Skeletal muscle tissue (tissue), 4 donors: Measurements from ENCODE around the gene SYP. TPM values are rescaled to one million over a fixed set of nuclear protein-coding genes. Genes with fewer than 3 reads are reported as not detected.

Experiments
- H3K27ac ChIP-seq: one replicate; pipeline ENCODE4 v1.7.0; 2013; ENCODE audit warnings: mild to moderate bottlenecking, low read depth, low read length, inconsistent platforms
- H3K27me3 ChIP-seq, 3 donors: one replicate each; pipeline ENCODE4 v1.7.0; 2013; ENCODE audit warnings: low read length in 3 of 3; ENCODE audit not compliant: control insufficient read depth in 3 of 3, insufficient read depth in 3 of 3
- H3K36me3 ChIP-seq, 3 donors: one replicate each; pipeline ENCODE4 v1.7.0; 2013; ENCODE audit warnings: low read length in 3 of 3; ENCODE audit not compliant: control insufficient read depth in 3 of 3, insufficient read depth in 3 of 3
- H3K4me1 ChIP-seq, 3 donors: one replicate each; pipeline ENCODE4 v1.7.0; 2013; ENCODE audit warnings: low read length in 3 of 3, mild to moderate bottlenecking in 3 of 3; ENCODE audit not compliant: control insufficient read depth in 3 of 3, insufficient read depth in 3 of 3
- H3K4me3 ChIP-seq, 3 donors: one replicate each; pipeline ENCODE4 v1.7.0; 2013; ENCODE audit warnings: low read length in 3 of 3
- H3K9ac ChIP-seq, 3 donors: one replicate each; pipeline ENCODE4 v1.7.0; 2013; ENCODE audit warnings: low read length in 3 of 3, mild to moderate bottlenecking in 3 of 3, moderate library complexity in 2 of 3, low read depth in 1 of 3
- H3K9me3 ChIP-seq, 3 donors: one replicate each; pipeline ENCODE4 v1.7.0; 2013; ENCODE audit warnings: low read length in 3 of 3; ENCODE audit not compliant: control insufficient read depth in 3 of 3
- total RNA-seq: library from RNA; depleted of rRNA; stranded (reverse); fragments of >200 nt; gene quantifications from one replicate; pipeline ENCODE4 v1.2.3, GENCODE V29; 2014
- donor health status: Osteomylitis.

The SYP gene
- total RNA-seq, 1 donor from 2014 or later = 1.0 TPM

DNA sequence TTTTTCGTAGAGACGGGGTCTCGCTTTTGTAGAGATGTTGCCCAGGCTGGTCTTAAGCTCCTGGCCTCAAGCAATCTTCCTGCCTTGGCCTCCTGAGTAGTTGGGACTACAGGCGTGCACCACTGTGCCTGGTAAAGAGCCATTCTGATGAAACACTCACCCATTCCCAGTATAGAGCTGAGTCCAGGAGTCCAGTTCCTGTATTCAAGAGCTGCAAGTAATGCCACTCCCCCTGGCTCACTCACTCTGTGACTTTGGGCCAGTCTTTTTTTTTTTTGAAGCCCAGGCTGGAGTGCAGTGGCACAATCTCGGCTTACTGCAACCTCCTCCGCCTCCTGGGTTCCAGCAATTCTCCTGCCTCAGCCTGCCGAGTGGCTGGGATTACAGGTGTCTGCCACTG is 38.7 kb upstream of the SYP start:
- Histone ChIP-seq H3K4me3 (no peak overlapping the region), H3K27me3 (no peaks in the 10 kb centered on the region), H3K9ac (no peak overlapping the region), H3K9me3 (no peaks in the 10 kb centered on the region), H3K36me3 (peaks cover 7 to 14% (median 7%) of the 10 kb centered on the region in 3 donors), H3K27ac (no peak overlapping the region), H3K4me1 (peaks cover 2 to 6% (median 3%) of the 10 kb centered on the region in 3 donors)

- peaks cover 2 to 6% (median 3%) of the 10 kb centered on the region in 3 donors for H3K4me1 ChIP-seq
These were observed 37.1 kb upstream of the SYP start for GRCh38 chrX:49237060-49237459.

DNA sequence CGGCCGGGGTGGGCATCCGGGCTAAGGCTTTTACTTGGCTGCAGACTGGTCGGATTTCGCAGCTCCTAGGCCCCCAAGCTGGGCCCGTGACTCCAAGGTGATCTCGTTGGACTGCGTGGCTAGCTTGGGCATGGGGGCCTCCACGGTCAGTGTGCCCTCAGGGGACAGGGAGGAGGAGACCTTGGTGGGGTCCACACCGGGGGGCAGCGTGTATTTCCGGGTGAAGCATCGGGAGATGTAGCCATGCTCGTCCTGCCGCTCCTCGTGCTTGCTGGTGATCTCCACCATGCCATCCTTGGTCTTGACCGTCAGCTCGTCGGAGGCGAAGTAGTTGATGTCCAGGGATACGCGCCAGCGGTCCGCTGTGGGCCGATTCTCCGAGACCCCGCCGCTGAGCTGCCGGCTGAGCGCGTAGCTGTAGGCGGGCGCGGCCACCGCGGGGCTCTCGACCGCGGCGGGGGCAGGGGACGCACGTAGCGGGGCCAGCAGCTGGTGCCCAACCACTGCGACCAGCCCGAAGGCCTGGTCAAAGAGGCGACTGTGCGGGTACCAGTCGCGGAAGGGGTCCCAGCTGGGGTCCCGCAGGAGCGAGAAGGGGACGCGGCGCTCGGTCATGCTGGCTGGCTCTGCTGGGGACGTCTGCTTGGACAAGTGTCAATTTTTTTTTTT is 34.0 kb upstream of the SYP start:
- Histone ChIP-seq H3K9ac (peak overlapping the region in 1 of 3 donors; percentile 25), H3K27ac (no peak overlapping the region), H3K36me3 (no peaks in the 10 kb centered on the region), H3K4me3 (no peak overlapping the region), H3K9me3 (no peaks in the 10 kb centered on the region), H3K27me3 (no peaks in the 10 kb centered on the region), H3K4me1 (peaks cover 2 to 6% (median 3%) of the 10 kb centered on the region in 3 donors)

More at GRCh38 chrX:49237060-49237459, 37.1 kb upstream of the SYP start:
- Histone ChIP-seq H3K36me3 (peaks cover 0 to 2% (median 0%) of the 10 kb centered on the region in 3 donors), H3K27ac (no peak overlapping the region), H3K9me3 (no peaks in the 10 kb centered on the region), H3K4me3 (no peak overlapping the region), H3K9ac (peak overlapping the region in 1 of 3 donors; percentile 10), H3K27me3 (no peaks in the 10 kb centered on the region)

- H3K27ac ChIP-seq = no peak within 1 kb of the TSS
- H3K4me1 ChIP-seq = peaks cover 2 to 6% (median 3%) of the 10 kb centered on the region in 3 donors
- H3K27me3 ChIP-seq = no peaks in the 10 kb centered on the region
- no peaks in the 10 kb centered on the region for H3K9me3 ChIP-seq
- peak within 1 kb of the TSS in 1 of 3 donors; percentile 25 for H3K9ac ChIP-seq
- no peaks in the 10 kb centered on the region for H3K36me3 ChIP-seq
- no peak within 1 kb of the TSS for H3K4me3 ChIP-seq
These were observed 33.2 kb upstream of the SYP start, which contains the start of gene CACNA1F for GRCh38 chrX:49233176-49233575. TSS of gene CACNA1F (minus strand) at chrX:49233340. CDS start at chrX:49233309, 31 bp downstream.

DNA sequence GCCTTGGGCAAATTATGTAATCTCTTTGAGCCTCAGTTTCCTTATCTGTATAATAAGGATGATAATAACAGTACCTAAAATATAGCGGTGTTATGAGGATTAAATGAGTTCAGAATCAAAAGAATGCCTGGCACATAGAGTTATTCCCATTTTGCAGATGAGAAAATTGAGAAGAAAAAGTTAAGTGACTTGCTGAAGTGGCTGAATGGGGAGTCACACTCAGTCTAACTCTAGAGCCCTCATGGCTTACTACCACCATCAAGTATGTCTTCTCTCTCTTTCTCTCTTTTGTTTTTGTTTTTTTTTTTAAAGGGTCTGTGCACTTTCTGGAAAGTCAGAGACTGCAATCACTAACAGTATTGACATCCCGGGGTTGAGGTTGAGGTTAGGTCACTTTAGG is 32.5 kb upstream of the SYP start:
- Histone ChIP-seq H3K27ac (no peak overlapping the region), H3K4me1 (peaks cover 2 to 6% (median 3%) of the 10 kb centered on the region in 3 donors), H3K9me3 (no peaks in the 10 kb centered on the region), H3K4me3 (no peak overlapping the region), H3K36me3 (no peaks in the 10 kb centered on the region), H3K9ac (no peak overlapping the region), H3K27me3 (peaks cover 0 to 3% (median 0%) of the 10 kb centered on the region in 3 donors)

DNA sequence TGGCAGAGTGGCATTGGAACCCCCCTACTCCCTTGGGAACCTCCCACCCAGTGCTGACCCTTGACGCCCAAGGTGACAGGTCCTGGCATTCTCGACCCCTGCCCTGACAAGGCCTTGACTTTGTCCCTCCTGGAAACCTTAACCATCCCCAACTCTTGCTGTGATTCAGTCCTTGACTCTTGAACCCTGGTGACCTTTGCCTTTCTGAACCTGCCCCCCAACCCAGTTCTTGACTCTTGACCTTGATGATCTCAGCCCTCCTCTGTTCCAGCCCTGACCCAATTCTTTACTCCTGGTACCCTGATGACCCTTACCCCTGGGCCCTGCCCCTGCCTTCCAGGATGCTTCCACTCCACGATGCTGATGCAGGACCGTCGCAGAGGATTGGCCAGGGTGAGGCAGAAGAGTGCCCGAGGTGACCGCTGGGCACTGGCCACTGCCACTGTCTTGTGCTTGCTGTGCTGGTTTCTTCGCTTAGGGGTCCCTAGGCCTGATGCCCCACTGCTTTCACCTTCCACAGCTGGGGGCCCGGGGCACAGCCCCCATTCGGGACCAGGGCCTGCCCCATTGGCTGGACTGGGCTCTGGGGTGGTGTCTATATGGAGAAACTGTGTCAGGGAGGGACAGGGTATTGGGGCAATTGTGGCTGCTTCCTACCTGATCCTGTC is 31.5 kb upstream of the SYP start:
- Histone ChIP-seq H3K4me1 (peaks cover 0 to 3% (median 0%) of the 10 kb centered on the region in 3 donors), H3K9me3 (no peaks in the 10 kb centered on the region), H3K27ac (no peak overlapping the region), H3K36me3 (no peaks in the 10 kb centered on the region), H3K27me3 (peaks cover 0 to 3% (median 0%) of the 10 kb centered on the region in 3 donors), H3K9ac (no peak overlapping the region), H3K4me3 (no peak overlapping the region)

DNA sequence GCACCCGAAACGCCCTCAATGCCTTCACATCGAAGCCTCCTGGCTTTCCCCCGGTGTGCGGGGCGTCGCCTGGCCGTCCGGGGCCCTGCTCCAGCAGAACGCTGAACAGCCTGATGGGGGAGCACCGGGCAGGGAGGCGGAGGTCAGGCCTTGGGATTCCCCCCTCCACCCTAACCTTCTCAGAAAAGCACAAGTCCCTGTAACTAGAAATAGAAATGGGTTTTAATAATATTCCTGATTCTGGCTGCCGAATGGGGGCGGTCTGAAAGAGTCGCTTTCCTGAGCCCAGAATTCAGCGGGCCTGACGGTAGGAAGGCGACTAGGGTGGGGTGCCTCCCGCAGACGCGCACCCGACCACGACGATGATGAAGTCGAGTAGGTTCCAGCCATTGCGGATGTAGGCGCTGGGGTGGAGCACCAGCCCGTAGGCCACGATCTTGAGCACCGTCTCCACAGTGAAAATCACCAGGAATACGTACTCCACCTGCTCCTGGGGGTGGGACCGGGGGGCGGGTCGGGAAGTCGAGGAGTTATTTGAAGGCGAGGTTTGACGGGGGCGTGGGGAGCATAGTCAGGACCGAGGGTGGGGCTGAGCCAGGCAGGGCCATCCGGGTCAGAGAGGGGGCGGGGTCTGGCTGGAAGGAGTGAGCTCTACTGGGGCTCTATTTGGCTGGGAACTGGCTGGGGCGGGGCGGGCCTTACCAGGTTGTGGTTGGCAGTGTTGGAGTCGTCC is 30.7 kb upstream of the SYP start:
- Histone ChIP-seq H3K27me3 (peaks cover 0 to 3% (median 2%) of the 10 kb centered on the region in 3 donors), H3K9me3 (no peaks in the 10 kb centered on the region), H3K9ac (peak overlapping the region in 2 of 3 donors; percentile 33), H3K4me1 (no peaks in the 10 kb centered on the region), H3K4me3 (peak overlapping the region in 2 of 3 donors; percentile 45 to 54), H3K36me3 (no peaks in the 10 kb centered on the region), H3K27ac (no peak overlapping the region)

GRCh38 chrX:49228185-49228584 is 28.2 kb upstream of the SYP start:
- Histone ChIP-seq H3K4me1 (no peaks in the 10 kb centered on the region), H3K9me3 (no peaks in the 10 kb centered on the region), H3K9ac (no peak overlapping the region), H3K36me3 (no peaks in the 10 kb centered on the region), H3K4me3 (no peak overlapping the region), H3K27ac (no peak overlapping the region), H3K27me3 (peaks cover 0 to 3% (median 3%) of the 10 kb centered on the region in 3 donors)

DNA sequence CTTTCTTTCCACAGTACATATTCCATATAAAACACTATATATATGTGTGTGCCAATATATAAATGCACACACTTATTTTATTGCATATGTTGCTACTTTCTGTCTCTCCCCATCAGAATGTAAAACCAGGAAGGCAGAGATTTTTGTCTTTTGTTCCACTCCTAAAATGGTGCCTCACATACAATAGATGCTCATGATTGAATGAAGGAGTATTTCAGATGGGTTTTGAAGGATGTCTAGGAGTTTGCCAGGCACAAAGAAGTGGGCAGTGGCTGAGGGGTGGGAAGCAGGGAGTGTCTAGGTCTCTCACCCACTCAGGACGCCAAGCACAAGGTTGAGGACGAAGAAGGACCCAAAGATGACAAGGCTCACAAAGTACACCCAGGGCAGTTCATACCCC is 27.7 kb upstream of the SYP start:
- Histone ChIP-seq H3K9ac (no peak overlapping the region), H3K9me3 (no peaks in the 10 kb centered on the region), H3K27ac (no peak overlapping the region), H3K27me3 (peaks cover 0 to 3% (median 3%) of the 10 kb centered on the region in 3 donors), H3K36me3 (no peaks in the 10 kb centered on the region), H3K4me3 (no peak overlapping the region), H3K4me1 (no peaks in the 10 kb centered on the region)
